A549 (cell line): Measurements from ENCODE around the gene MCTP1. TPM values are rescaled to one million over a fixed set of nuclear protein-coding genes. Genes with fewer than 3 reads are reported as not detected.

ENCODE experiments used
- ATAC-seq, 2 experiments: fragments of 200-7000 bp in 1 of 2; fragments of >200 bp in 1 of 2; cut with Nextera tagmentation in 1 of 2; cut with Tn5 transposase in 1 of 2; 3 replicates each; pipeline versions ENCODE4 v1.8.0 to v1.9.1; 2018 to 2020; ENCODE audit warnings: mild to moderate bottlenecking in 1 of 2, moderate library complexity in 1 of 2
- CTCF ChIA-PET: fragments of 300-600 bp; sonication (Branson Sonifier 250); formaldehyde crosslinking; extraction: SDS; loops from one replicate; lab custom pipeline; 2021; ENCODE audit warnings: antibody characterized with exemption, inconsistent platforms; lab: Yijun Ruan, JAX
- POLR2A ChIA-PET: fragments of 350-600 bp; formaldehyde crosslinking; extraction: SDS; loops from one replicate; lab custom pipeline; 2021; ENCODE audit warnings: antibody characterized with exemption, inconsistent platforms; lab: Yijun Ruan, JAX
- DNase-seq, 2 experiments: peaks; one replicate each; pipeline versions ENCODE4 v3.0.0 to v3.0.0-alpha.2; 2011 to 2016; ENCODE audit warnings: low read depth in 1 of 2, low spot score in 1 of 2
- FAIRE-seq: peaks from 2 replicates; lab custom pipeline; 2011; peaks lifted over from hg19 to GRCh38; lab: Jason Lieb, UNC
- H3K27ac ChIP-seq, 2 experiments: fragments of >200 bp; sonication (Bioruptor Twin); formaldehyde crosslinking; 3 replicates each; pipeline ENCODE4 v1.5.1; 2016 to 2017
- H3K4me1 ChIP-seq: fragments of >200 bp; sonication (Bioruptor Twin); formaldehyde crosslinking; 3 replicates; pipeline ENCODE4 v1.6.1; 2016
- H3K4me2 ChIP-seq: fragments of >200 bp; sonication (Bioruptor Twin); formaldehyde crosslinking; 3 replicates; pipeline ENCODE4 v1.6.1; 2016
- H3K4me3 ChIP-seq: fragments of >200 bp; sonication (Bioruptor Twin); formaldehyde crosslinking; 3 replicates; pipeline ENCODE4 v1.5.1; 2016
- H3K9me3 ChIP-seq: fragments of >200 bp; sonication (Bioruptor Twin); formaldehyde crosslinking; 3 replicates; pipeline ENCODE4 v1.6.1; 2016
- BHLHE40 ChIP-seq: IDR thresholded peaks from 2 replicates; pipeline ENCODE4 v1.6.1; 2012; ENCODE audit warnings: low read depth, low read length, inconsistent platforms
- CBX2 ChIP-seq: fragments of 200-600 bp; sonication (generic); IDR thresholded peaks from 2 replicates; pipeline ENCODE4 v1.6.1; 2016; ENCODE audit warnings: low read depth, mild to moderate bottlenecking, borderline replicate concordance
- CEBPB ChIP-seq, 2 experiments: fragments of >200 bp in 1 of 2; sonication (Bioruptor Twin) in 1 of 2; formaldehyde crosslinking in 1 of 2; IDR thresholded peaks; 2 replicates each; pipeline ENCODE4 v1.6.1; 2012 to 2016
- EHF ChIP-seq: fragments of 250-450 bp; sonication (Bioruptor Pico); IDR thresholded peaks from 2 replicates; pipeline ENCODE4 v1.5.0; 2020; ENCODE audit warnings: mild to moderate bottlenecking
- EP300 ChIP-seq, 2 experiments: fragments of >200 bp; sonication (Bioruptor Twin); formaldehyde crosslinking; IDR thresholded peaks; 2 replicates in 1 of 2; 3 replicates in 1 of 2; pipeline ENCODE4 v1.6.1; 2016 to 2017
- FOSL2 ChIP-seq, 2 experiments: fragments of 450-650 bp in 1 of 2; fragments of >200 bp in 1 of 2; sonication (Bioruptor Twin) in 1 of 2; formaldehyde crosslinking; IDR thresholded peaks; 2 replicates each; pipeline versions ENCODE4 v1.5.0 to v1.6.1; 2016 to 2020; ENCODE audit warnings: mild to moderate bottlenecking in 1 of 2, moderate library complexity in 1 of 2
- HOXB5 ChIP-seq: fragments of 250-450 bp; sonication (Bioruptor Pico); IDR thresholded peaks from 2 replicates; pipeline ENCODE4 v1.5.0; 2020; ENCODE audit warnings: mild to moderate bottlenecking, moderate library complexity
- JUN ChIP-seq, 2 experiments: fragments of >200 bp; sonication (Bioruptor Twin); formaldehyde crosslinking; IDR thresholded peaks; 2 replicates in 1 of 2; 3 replicates in 1 of 2; pipeline ENCODE4 v1.6.1; 2016 to 2017
- JUNB ChIP-seq: fragments of >200 bp; sonication (Bioruptor Twin); formaldehyde crosslinking; IDR thresholded peaks from 2 replicates; pipeline ENCODE4 v1.6.1; 2016
- KDM1A ChIP-seq: fragments of 200-600 bp; sonication (generic); IDR thresholded peaks from 2 replicates; pipeline ENCODE4 v1.6.1; 2016; ENCODE audit warnings: low read depth, mild to moderate bottlenecking
- NFE2L2 ChIP-seq: fragments of 150-350 bp; conservative IDR thresholded peaks from 2 replicates; pipeline ENCODE4 v1.6.1; 2014; ENCODE audit warnings: low read length
- NPAS2 ChIP-seq: fragments of 250-450 bp; sonication (Bioruptor Pico); IDR thresholded peaks from 2 replicates; pipeline ENCODE4 v1.8.0; 2022; ENCODE audit warnings: mild to moderate bottlenecking, moderate library complexity, borderline replicate concordance
- PHF8 ChIP-seq: fragments of 200-600 bp; sonication (generic); IDR thresholded peaks from 2 replicates; pipeline ENCODE4 v1.6.1; 2016; ENCODE audit warnings: low read depth, mild to moderate bottlenecking, antibody characterized with exemption, moderate library complexity, borderline replicate concordance
- POLR2A ChIP-seq: IDR thresholded peaks from 2 replicates; pipeline ENCODE4 v1.6.1; 2012; ENCODE audit warnings: mild to moderate bottlenecking, low read length
- RARB ChIP-seq: fragments of 250-450 bp; sonication (Bioruptor Pico); IDR thresholded peaks from 2 replicates; pipeline ENCODE4 v1.8.0; 2021; ENCODE audit warnings: mild to moderate bottlenecking, moderate library complexity
- RCOR1 ChIP-seq: fragments of 150-350 bp; IDR thresholded peaks from 2 replicates; pipeline ENCODE4 v1.6.1; 2014; ENCODE audit warnings: antibody characterized with exemption, low read length, low read depth
- ZSCAN20 ChIP-seq: fragments of 250-450 bp; sonication (Bioruptor Pico); IDR thresholded peaks from 2 replicates; pipeline ENCODE4 v1.8.0; 2022; ENCODE audit warnings: mild to moderate bottlenecking, moderate library complexity
- WGBS: methylation state at CpG from one replicate; pipeline ENCODE4 v1.1.6; 2017; ENCODE audit errors: missing lambda C conversion rate; 5-methylcytosine and 5-hydroxymethylcytosine counted together
- polyA plus RNA-seq, 4 experiments: library from polyadenylated mRNA; depleted of rRNA in 3 of 4; stranded (reverse); fragments of >200 nt; fragmentation: RNase III in 1 of 4; extraction: RNeasy Plus Mini Kit Qiagen cat#74134 plus additional on column Dnase treatment in 1 of 4; gene quantifications; 2 replicates in 3 of 4; 3 replicates in 1 of 4; pipeline ENCODE4 v1.2.3, GENCODE V29; 2011 to 2017
- TF ChIP-seq, protein P1 (sequence below): fragments of >200 bp; sonication (Bioruptor Twin); formaldehyde crosslinking; IDR thresholded peaks from 2 replicates; pipeline ENCODE4 v1.6.1; 2016
- TF ChIP-seq, protein P2 (sequence below): IDR thresholded peaks from 2 replicates; pipeline ENCODE4 v1.6.1; 2012
- TF ChIP-seq, protein P3 (sequence below): fragments of 450-650 bp; IDR thresholded peaks from 2 replicates; pipeline ENCODE4 v1.6.1; 2014; ENCODE audit warnings: antibody characterized with exemption
- TF ChIP-seq, protein P4 (sequence below): fragments of >200 bp; sonication (Bioruptor Twin); formaldehyde crosslinking; IDR thresholded peaks from 3 replicates; pipeline ENCODE4 v1.6.1; 2016
- TF ChIP-seq, protein P5 (sequence below): fragments of 250-450 bp; sonication (Bioruptor Pico); IDR thresholded peaks from 2 replicates; pipeline ENCODE4 v1.5.0; 2020; ENCODE audit warnings: low read depth, mild to moderate bottlenecking, moderate library complexity
- TF ChIP-seq, protein P6 (sequence below): IDR thresholded peaks from 2 replicates; pipeline ENCODE4 v1.6.1; 2012

MCTP1 gene
- polyA plus RNA-seq, 2 of the 4 experiments (the other 2 are of a cell fraction) = 5.4 to 6.9 TPM

GRCh38 chr5:95081500-95081960 is 203.4 kb downstream of the MCTP1 start:
- peak overlapping the region; percentile 69 for H3K27ac ChIP-seq
- TF ChIP-seq KDM1A = no peak
- TF ChIP-seq RARB (CRISPR knock-in tag) = 0 out of 2 replicates have a peak, but pooled peaks have one; percentile 50
- peak; percentile 23 to 51; a peak in 2 of 5 replicates for TF ChIP-seq EP300 (IDR thresholded peaks at IDR 0.05)
- peak; percentile 96 to 97 for TF ChIP-seq CEBPB (IDR thresholded peaks at IDR 0.05)
- TF ChIP-seq, protein P1, sequence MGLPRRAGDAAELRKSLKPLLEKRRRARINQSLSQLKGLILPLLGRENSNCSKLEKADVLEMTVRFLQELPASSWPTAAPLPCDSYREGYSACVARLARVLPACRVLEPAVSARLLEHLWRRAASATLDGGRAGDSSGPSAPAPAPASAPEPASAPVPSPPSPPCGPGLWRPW = peak; percentile 87
- TF ChIP-seq, protein P2, sequence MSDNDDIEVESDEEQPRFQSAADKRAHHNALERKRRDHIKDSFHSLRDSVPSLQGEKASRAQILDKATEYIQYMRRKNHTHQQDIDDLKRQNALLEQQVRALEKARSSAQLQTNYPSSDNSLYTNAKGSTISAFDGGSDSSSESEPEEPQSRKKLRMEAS = peak; percentile 20; the same call in 1 of the 2 replicates
- TF ChIP-seq ZSCAN20 = no peak
- TF ChIP-seq, protein P3, sequence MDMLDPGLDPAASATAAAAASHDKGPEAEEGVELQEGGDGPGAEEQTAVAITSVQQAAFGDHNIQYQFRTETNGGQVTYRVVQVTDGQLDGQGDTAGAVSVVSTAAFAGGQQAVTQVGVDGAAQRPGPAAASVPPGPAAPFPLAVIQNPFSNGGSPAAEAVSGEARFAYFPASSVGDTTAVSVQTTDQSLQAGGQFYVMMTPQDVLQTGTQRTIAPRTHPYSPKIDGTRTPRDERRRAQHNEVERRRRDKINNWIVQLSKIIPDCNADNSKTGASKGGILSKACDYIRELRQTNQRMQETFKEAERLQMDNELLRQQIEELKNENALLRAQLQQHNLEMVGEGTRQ = no peak
- no peak for TF ChIP-seq EHF
- peak; percentile 32; the same call in 1 of the 2 replicates for TF ChIP-seq POLR2A
- peak; percentile 70 to 81; a peak in 3 of 5 replicates for TF ChIP-seq JUN (IDR thresholded peaks at IDR 0.05)
- TF ChIP-seq FOSL2 (IDR thresholded peaks at IDR 0.05) = peak; percentile 75; the same call in 1 of the 2 replicates
- TF ChIP-seq FOSL2 (CRISPR knock-in tag; IDR thresholded peaks at IDR 0.05) = peak; percentile 89
- no peak for TF ChIP-seq NFE2L2
- TF ChIP-seq, protein P4, sequence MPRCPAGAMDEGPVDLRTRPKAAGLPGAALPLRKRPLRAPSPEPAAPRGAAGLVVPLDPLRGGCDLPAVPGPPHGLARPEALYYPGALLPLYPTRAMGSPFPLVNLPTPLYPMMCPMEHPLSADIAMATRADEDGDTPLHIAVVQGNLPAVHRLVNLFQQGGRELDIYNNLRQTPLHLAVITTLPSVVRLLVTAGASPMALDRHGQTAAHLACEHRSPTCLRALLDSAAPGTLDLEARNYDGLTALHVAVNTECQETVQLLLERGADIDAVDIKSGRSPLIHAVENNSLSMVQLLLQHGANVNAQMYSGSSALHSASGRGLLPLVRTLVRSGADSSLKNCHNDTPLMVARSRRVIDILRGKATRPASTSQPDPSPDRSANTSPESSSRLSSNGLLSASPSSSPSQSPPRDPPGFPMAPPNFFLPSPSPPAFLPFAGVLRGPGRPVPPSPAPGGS = peak; percentile 78; the same call in 2 of the 3 replicates
- no peak for TF ChIP-seq PHF8
- peak; percentile 85 for TF ChIP-seq JUNB
- no peak for TF ChIP-seq BHLHE40
- no peak for TF ChIP-seq NPAS2 (CRISPR knock-in tag)
- WGBS = 2% methylated on average over 5 of the region's 5 CpGs
- CTCF ChIA-PET = no interaction called here
- H3K4me1 ChIP-seq = peaks cover 40% of the 10 kb centered on the region
- H3K4me3 ChIP-seq = peak overlapping the region; percentile 48
- FAIRE-seq = peak; percentile 92
- no peaks in the 10 kb centered on the region for H3K9me3 ChIP-seq
- POLR2A ChIA-PET = interaction anchor here (0.6 to 1.0 kb wide), 3 partner anchors 12 to 694 kb away, joined by 3 to 4 read pairs (median 3); partner anchors contain the start of genes KIAA0825 and SLF1
- peak overlapping the region; percentile 82 for H3K4me2 ChIP-seq
- DNase-seq = peak; percentile 55 to 82
- peak; percentile 97 to 99 for ATAC-seq

DNA sequence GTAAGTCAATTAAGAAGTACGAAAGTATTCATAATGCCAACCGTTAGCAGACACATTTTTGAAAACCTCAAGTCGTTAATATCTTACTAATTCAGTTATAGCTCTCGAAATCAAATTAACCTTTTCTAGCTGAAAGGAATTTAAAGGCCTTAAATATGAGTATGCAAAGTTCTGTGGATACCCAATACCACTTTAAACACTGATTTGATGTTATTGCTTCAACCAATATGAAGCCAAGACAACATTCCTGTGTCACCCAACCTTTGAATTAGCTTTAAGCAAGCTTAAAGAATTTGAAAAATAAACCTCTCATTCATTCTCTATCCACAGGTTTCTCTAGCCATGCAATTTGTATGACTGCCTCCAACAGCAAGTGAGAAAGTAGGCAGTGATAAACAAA is 204.5 kb downstream of the MCTP1 start:
- Histone ChIP-seq H3K27ac (peak overlapping the region; percentile 69 to 74), H3K4me3 (peak overlapping the region; percentile 48), H3K4me2 (peak overlapping the region; percentile 82), H3K9me3 (no peaks in the 10 kb centered on the region), H3K4me1 (peaks cover 40% of the 10 kb centered on the region)
- FAIRE-seq = no peak
- DNase-seq = no peak
- TF ChIP-seq, protein P5, sequence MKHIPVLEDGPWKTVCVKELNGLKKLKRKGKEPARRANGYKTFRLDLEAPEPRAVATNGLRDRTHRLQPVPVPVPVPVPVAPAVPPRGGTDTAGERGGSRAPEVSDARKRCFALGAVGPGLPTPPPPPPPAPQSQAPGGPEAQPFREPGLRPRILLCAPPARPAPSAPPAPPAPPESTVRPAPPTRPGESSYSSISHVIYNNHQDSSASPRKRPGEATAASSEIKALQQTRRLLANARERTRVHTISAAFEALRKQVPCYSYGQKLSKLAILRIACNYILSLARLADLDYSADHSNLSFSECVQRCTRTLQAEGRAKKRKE = no peak
- TF ChIP-seq HOXB5 (CRISPR knock-in tag) (no peak), CBX2 (no peak), JUNB (no peak), RCOR1 (no peak)
- TF ChIP-seq, protein P6, sequence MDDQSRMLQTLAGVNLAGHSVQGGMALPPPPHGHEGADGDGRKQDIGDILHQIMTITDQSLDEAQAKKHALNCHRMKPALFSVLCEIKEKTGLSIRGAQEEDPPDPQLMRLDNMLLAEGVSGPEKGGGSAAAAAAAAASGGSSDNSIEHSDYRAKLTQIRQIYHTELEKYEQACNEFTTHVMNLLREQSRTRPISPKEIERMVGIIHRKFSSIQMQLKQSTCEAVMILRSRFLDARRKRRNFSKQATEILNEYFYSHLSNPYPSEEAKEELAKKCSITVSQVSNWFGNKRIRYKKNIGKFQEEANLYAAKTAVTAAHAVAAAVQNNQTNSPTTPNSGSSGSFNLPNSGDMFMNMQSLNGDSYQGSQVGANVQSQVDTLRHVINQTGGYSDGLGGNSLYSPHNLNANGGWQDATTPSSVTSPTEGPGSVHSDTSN = no peak
- ATAC-seq = no peak
- ChIA-PET CTCF (no interaction called here), POLR2A (no interaction called here)
- WGBS = 18% methylated on average over 4 of the region's 4 CpGs
